ENCODE results near the gene ZNF746.

DNA sequence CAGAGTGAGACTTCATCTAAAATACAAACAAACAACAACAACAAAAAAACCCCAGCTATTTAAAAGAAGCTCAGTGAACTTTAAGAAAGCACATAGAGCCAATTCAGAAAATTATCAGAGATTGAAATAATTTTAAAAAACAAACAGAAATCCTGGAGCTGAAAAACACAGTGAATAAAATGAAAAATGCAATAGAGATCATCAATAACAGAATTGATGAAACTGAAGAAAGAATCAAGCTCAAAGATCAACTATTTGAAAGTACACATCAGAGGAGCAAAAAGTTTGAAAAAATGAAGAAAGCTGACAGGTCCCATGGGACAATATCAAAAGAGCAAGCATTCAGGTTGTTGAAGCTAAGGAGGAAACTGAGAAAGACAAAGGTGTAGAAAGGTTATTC is 12.2 kb upstream of the ZNF746 start:
- TF ChIP-seq POLR2A (IDR thresholded peaks at IDR 0.05) (no peak), POLR2AphosphoS5 (IDR thresholded peaks at IDR 0.05) (no peak)
- TF ChIP-seq, protein P1, sequence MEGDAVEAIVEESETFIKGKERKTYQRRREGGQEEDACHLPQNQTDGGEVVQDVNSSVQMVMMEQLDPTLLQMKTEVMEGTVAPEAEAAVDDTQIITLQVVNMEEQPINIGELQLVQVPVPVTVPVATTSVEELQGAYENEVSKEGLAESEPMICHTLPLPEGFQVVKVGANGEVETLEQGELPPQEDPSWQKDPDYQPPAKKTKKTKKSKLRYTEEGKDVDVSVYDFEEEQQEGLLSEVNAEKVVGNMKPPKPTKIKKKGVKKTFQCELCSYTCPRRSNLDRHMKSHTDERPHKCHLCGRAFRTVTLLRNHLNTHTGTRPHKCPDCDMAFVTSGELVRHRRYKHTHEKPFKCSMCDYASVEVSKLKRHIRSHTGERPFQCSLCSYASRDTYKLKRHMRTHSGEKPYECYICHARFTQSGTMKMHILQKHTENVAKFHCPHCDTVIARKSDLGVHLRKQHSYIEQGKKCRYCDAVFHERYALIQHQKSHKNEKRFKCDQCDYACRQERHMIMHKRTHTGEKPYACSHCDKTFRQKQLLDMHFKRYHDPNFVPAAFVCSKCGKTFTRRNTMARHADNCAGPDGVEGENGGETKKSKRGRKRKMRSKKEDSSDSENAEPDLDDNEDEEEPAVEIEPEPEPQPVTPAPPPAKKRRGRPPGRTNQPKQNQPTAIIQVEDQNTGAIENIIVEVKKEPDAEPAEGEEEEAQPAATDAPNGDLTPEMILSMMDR (IDR thresholded peaks at IDR 0.05) = no peak

All from prostate gland (tissue), 2 donors.